ENCODE results near the gene GSTO2. TPM values are rescaled to one million over a fixed set of nuclear protein-coding genes. Genes with fewer than 3 reads are reported as not detected.

The GSTO2 gene
- total RNA-seq, 1 donor from 2014 or later: 24.0 TPM

GRCh38 chr10:104251443-104251842, 17.5 kb upstream of the GSTO2 start:
- no peaks in the 10 kb centered on the region for H3K27me3 ChIP-seq (ENCODE audit: control insufficient read depth, insufficient read depth, low read length)
- H3K4me3 ChIP-seq (ENCODE audit: low read depth, low read length): no peak overlapping the region
- H3K36me3 ChIP-seq (ENCODE audit: control insufficient read depth, insufficient read depth, low read length): no peaks in the 10 kb centered on the region
- DNase-seq (ENCODE audit: low read depth): no peak
- no peak for TF ChIP-seq CTCF (IDR thresholded peaks at IDR 0.05; ENCODE audit: insufficient read depth, low read length, poor library complexity, severe bottlenecking)

- H3K27me3 ChIP-seq (ENCODE audit: control insufficient read depth, insufficient read depth, low read length): no peaks in the 10 kb centered on the region
- no peak for TF ChIP-seq CTCF (IDR thresholded peaks at IDR 0.05; ENCODE audit: insufficient read depth, low read length, poor library complexity, severe bottlenecking)
- DNase-seq (ENCODE audit: low read depth): no peak
- H3K4me3 ChIP-seq (ENCODE audit: low read depth, low read length): no peak overlapping the region
- H3K36me3 ChIP-seq (ENCODE audit: control insufficient read depth, insufficient read depth, low read length): no peaks in the 10 kb centered on the region
These were observed 16.6 kb upstream of the GSTO2 start for GRCh38 chr10:104252368-104252767.

GRCh38 chr10:104253106-104253505, 15.9 kb upstream of the GSTO2 start:
- no peak for TF ChIP-seq CTCF (IDR thresholded peaks at IDR 0.05; ENCODE audit: insufficient read depth, low read length, poor library complexity, severe bottlenecking)
- no peak for DNase-seq (ENCODE audit: low read depth)

GRCh38 chr10:104253606-104254410, 15.2 kb upstream of the GSTO2 start:
- DNase-seq (ENCODE audit: low read depth): no peak
- H3K27me3 ChIP-seq (ENCODE audit: control insufficient read depth, insufficient read depth, low read length): no peaks in the 10 kb centered on the region
- no peaks in the 10 kb centered on the region for H3K36me3 ChIP-seq (ENCODE audit: control insufficient read depth, insufficient read depth, low read length)
- peak overlapping the region; percentile 95 for H3K4me3 ChIP-seq (ENCODE audit: low read depth, low read length)
- no peak for TF ChIP-seq CTCF (IDR thresholded peaks at IDR 0.05; ENCODE audit: insufficient read depth, low read length, poor library complexity, severe bottlenecking)

More at GRCh38 chr10:104253106-104253505, 15.9 kb upstream of the GSTO2 start:
- Histone ChIP-seq H3K36me3 (ENCODE audit: control insufficient read depth, insufficient read depth, low read length) (no peaks in the 10 kb centered on the region), H3K4me3 (ENCODE audit: low read depth, low read length) (no peak overlapping the region), H3K27me3 (ENCODE audit: control insufficient read depth, insufficient read depth, low read length) (no peaks in the 10 kb centered on the region)

GRCh38 chr10:104254493-104255310, 14.3 kb upstream of the GSTO2 start, which contains the start of gene GSTO1:
Gene GSTO1, plus strand, starts transcription at chr10:104254892. Its CDS starts 37 bp downstream, at chr10:104254929.
- DNase-seq (ENCODE audit: low read depth): no peak
- H3K36me3 ChIP-seq (ENCODE audit: control insufficient read depth, insufficient read depth, low read length): no peaks in the 10 kb centered on the region
- H3K27me3 ChIP-seq (ENCODE audit: control insufficient read depth, insufficient read depth, low read length): no peaks in the 10 kb centered on the region
- peak; percentile 2 for TF ChIP-seq CTCF (IDR thresholded peaks at IDR 0.05; ENCODE audit: insufficient read depth, low read length, poor library complexity, severe bottlenecking)
- peak within 1 kb of the TSS; percentile 95 for H3K4me3 ChIP-seq (ENCODE audit: low read depth, low read length)
